ENCODE measurements around the gene ANKS6. TPM values are rescaled to one million over a fixed set of nuclear protein-coding genes. Genes with fewer than 3 reads are reported as not detected.

ANKS6 gene
- total RNA-seq, 4 donors from 2014 or later = 11.0 to 21.7 (median 15.3) TPM

- TF ChIP-seq CTCF (IDR thresholded peaks at IDR 0.05) (no peak), POLR2A (IDR thresholded peaks at IDR 0.05) (no peak)
- H3K27ac ChIP-seq = no peak overlapping the region
- peaks cover 0 to 27% (median 0%) of the 10 kb centered on the region in 3 donors for H3K36me3 ChIP-seq
- DNase-seq = no peak
- peaks cover 5 to 36% (median 8%) of the 10 kb centered on the region in 3 donors for H3K4me1 ChIP-seq
- intact Hi-C loops (cut with DNase I) = loop anchor here (10.0 kb wide), 1 partner anchor 475 kb away; no protein-coding TSS in a partner anchor
- 80 to 100% methylated on average over 1 to 2 of the region's 5 CpGs for WGBS, 2 donors
- no peak overlapping the region for H3K4me3 ChIP-seq
- H3K9me3 ChIP-seq = no peaks in the 10 kb centered on the region
- no peaks in the 10 kb centered on the region for H3K27me3 ChIP-seq
These were observed 6.7 kb downstream of the ANKS6 start for GRCh38 chr9:98789483-98790133.

- Histone ChIP-seq H3K27ac (no peak overlapping the region), H3K4me1 (peaks cover 5 to 28% (median 8%) of the 10 kb centered on the region in 3 donors), H3K27me3 (no peaks in the 10 kb centered on the region), H3K36me3 (peaks cover 0 to 44% (median 0%) of the 10 kb centered on the region in 3 donors), H3K4me3 (no peak overlapping the region), H3K9me3 (no peaks in the 10 kb centered on the region)
- intact Hi-C loops (cut with DNase I) = no loop called here
- whole genome bisulfite sequencing, 2 donors = 93 to 95% methylated on average over 3 to 6 of the region's 12 CpGs
- TF ChIP-seq CTCF (IDR thresholded peaks at IDR 0.05) (no peak), POLR2A (IDR thresholded peaks at IDR 0.05) (no peak)
- no peak for DNase-seq
These were observed 8.5 kb downstream of the ANKS6 start for GRCh38 chr9:98787766-98788335.

- Histone ChIP-seq H3K27ac (no peak overlapping the region), H3K27me3 (no peaks in the 10 kb centered on the region), H3K4me1 (peaks cover 5 to 37% (median 8%) of the 10 kb centered on the region in 3 donors), H3K36me3 (peaks cover 0 to 53% (median 0%) of the 10 kb centered on the region in 3 donors), H3K4me3 (no peak overlapping the region), H3K9me3 (no peaks in the 10 kb centered on the region)
- intact Hi-C loops (cut with DNase I) = no loop called here
- TF ChIP-seq CTCF (IDR thresholded peaks at IDR 0.05) = no peak
- TF ChIP-seq POLR2A (IDR thresholded peaks at IDR 0.05) = no peak
- whole genome bisulfite sequencing, 2 donors = 92 to 93% methylated on average over 4 of the region's 4 CpGs
- DNase-seq = no peak
These were observed 9.4 kb downstream of the ANKS6 start for GRCh38 chr9:98786750-98787510.

- Histone ChIP-seq H3K27me3 (no peaks in the 10 kb centered on the region), H3K4me3 (no peak overlapping the region), H3K27ac (no peak overlapping the region), H3K9me3 (no peaks in the 10 kb centered on the region), H3K4me1 (peaks cover 0 to 27% (median 0%) of the 10 kb centered on the region in 3 donors), H3K36me3 (peaks cover 0 to 59% (median 0%) of the 10 kb centered on the region in 3 donors)
- intact Hi-C loops (cut with DNase I) = no loop called here
- DNase-seq = no peak
- TF ChIP-seq CTCF (IDR thresholded peaks at IDR 0.05) (no peak), POLR2A (IDR thresholded peaks at IDR 0.05) (no peak)
- 83 to 85% methylated on average over 8 to 11 of the region's 11 CpGs for WGBS, 2 donors
These were observed 11.2 kb downstream of the ANKS6 start for GRCh38 chr9:98784831-98785806.

All from esophagus squamous epithelium (tissue), 5 donors.